GM21619 (cell line): Measurements from ENCODE around the gene FAM221B.

ENCODE experiments used
- ATAC-seq: cut with Tn5 transposase; IDR thresholded peaks from one replicate; pipeline ENCODE4 v1.9.1; 2021; ENCODE audit not compliant: unreplicated experiment

FAM221B gene

DNA sequence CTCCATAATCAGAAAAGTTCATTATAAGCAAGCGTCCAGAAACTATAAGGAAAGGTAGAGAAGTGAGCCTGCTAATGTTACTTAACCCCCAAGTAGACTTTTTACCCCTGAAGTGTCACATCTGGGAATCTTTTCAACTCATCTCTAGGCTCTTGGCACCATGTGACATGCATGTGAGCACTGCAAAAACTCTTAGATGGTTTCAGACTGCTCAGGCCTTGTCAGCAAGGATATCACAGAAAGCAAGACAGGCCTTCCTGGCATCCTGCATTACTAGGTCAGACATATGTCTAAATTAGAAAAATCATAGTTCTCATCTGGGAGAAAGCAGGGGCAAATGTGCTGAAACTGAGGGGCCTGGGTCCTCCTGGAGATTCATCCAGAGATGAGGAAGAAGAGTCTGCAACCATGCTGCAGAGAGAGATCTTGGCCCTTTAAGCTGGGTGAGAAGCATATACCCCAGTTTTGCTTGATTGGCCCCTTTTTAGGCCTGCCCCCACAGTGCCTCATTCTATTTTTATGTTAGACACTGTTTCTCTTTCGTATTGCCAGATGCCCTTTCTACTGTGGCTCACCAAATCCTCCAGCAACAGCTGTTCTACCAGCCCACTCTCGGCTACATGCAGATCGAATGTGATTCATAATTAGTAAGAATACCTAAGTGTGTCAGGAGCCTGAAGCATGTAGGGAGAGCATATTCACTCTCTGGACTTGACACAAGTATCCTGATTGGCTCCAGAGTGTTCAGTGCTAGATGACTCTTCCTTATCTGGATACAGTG, 19.4 kb upstream of the FAM221B start:
- peak; percentile 96 for ATAC-seq

DNA sequence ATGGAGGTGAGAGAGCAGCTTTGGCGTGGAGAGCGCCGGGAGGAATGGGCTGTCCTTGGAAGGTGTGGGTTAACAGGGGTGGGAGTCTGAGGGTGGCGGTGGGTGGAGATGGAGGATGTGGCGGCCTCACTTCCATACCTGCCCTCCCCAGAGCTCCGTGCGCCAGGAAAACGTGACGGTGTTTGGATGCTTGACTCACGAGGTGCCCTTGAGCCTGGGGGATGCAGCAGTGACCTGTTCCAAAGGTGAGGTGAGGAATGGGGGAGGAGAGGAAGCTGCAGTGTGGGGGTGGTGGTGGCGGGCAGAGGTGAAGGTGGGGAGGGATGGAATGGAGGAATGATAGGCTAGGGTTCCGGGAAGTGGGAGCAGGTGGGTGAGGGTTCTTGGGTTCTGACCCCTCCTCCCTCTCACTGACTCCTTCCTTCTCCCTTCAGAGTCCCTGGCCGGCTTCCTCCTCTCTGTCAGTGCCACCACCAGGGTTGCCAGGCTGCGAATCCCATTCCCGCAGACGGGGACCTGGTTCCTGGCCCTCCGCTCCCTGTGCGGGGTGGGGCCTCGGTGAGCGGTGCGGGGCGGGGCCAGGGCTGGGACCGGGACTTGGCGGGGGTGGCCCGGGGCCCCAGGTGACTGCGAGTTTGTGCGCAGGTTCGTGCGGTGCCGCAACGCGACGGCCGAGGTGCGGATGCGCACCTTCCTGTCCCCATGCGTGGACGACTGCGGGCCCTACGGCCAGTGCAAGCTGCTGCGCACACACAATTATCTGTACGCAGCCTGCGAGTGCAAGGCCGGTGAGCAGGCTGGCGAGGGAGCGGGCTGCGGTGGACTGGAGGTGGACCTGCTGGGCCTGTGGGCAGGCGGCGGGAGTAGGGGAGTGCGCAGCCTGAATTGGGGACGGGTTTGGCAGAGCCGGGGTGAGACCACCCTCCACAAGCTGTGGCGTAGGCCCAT, 17.6 kb upstream of the FAM221B start:
- no peak for ATAC-seq

DNA sequence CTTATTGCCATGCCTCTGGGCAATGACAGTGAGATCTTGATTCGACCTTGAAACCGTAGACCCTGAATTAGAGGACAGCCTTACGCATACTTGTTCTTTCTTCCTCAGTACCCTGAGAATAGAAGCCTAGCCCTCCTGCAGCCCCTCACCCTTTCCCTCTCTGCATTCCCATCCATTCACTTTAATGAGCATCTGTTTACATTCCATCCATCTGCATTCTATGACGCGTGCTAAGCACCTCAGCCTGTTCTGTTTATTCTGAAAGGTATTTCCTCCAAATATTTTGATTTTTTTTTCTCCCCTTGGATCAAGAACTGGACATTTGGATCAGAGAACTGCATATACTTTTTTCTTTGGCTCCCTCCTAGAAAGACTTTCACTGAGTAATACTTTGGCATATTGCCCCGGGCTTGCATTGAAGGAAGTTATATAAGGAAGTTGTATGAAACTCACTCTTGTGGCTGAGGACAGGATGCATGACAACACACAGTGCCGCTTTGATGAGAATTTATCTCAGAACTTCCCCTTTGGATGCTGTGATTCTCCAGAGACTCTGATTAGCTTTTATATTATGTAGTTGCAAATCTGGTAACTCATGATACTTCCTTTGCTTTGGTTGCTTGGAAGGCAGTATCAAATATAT, 16.2 kb upstream of the FAM221B start:
- ATAC-seq = no peak

DNA sequence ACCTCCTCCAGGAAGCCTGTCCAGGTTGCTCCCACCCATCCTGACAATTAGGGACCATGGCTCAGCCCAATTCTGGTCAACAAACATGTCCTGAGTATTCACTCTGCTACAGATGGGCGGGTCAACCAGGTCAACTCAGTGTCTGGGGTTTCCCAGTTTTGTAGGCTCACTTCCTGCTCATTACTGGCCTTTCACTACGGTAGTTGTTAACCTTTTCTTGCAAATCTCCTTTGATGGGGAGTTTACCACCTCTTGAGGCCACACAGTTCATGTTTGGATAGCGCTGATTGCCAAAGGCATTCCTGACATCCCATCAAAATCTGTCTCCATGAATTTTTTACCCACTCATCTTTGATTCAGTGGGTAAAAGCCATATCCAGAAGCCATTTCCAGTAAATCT, 14.3 kb upstream of the FAM221B start:
- peak; percentile 59 for ATAC-seq

DNA sequence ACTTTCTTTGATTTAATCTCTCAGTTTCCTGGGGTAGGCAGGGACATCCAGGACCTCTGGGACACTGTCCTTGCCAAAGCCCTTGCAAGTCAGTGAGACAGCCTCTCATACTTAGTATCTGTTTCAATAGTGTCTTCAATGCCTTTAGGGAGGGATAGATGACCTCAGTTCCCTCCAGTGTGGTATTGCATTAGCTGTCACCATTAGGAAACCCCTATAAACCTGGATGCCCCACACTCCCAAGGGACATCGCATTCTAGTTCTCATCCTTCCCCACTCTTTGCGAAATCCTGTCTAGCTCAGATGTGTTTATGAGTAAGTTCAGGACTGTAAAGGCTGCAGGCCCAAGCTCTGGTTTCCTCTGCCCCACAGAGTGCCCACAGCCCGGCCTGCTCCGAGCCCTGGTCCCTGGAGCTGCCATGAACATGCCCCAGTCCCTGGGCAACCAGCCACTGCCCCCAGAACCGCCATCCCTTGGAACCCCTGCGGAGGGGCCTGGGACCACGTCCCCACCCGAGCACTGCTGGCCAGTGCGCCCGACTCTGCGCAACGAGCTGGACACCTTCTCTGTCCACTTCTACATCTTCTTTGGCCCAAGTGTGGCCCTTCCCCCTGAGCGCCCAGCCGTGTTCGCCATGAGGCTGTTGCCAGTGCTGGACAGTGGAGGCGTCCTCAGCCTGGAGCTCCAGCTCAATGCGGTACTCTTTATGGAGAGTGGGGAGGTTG, 13.7 kb upstream of the FAM221B start:
- no peak for ATAC-seq

DNA sequence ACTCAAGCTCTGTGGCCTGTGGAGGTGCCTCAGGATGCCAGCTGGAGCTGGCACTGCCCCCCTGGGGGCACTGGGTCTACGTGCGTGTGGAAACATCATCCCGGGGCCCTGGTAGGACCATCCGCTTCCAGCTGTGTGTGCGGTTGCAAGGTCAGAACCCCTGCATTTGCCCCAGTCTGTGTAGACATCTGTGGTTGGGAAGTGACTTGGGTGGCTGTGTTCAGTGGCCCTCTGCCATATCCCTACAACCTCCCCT, 13.0 kb upstream of the FAM221B start:
- no peak for ATAC-seq

DNA sequence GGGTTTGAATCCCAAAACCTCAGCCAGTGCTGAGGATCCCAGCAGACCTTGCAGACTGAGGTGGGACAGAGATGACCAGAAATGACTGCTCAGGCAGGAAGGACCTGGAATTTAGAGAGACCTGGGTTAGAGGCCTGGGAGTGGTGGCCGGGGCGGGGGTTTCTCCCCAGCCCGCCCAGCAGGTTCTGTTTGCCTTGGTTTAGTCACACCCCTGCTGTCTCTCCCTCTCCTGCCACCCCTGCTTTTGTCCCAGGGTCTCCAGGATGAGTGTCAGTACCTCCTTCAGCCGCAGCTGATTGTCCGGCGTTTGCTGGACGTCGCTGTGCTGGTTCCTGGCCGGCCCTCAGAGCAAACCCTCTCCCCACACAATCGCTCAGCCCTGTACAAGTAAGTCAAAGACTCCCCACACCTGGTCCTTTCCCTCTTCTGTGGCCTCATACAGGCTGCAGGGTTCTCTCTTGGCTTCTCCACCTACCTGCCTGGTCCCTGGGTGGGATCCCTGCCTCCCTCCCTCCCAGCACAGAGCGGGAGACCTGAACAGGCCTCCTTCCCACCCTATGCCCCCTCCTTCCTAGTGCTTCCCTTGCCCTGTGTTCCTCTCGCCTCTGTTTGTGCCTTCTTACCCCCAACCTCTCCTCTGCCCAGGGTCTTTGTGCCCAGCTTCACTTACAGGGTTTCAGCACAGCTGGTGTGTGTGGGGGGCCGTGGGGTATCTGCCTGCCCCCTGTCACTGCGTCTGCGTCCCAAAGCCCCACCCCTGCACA, 12.5 kb upstream of the FAM221B start:
- ATAC-seq = no peak

DNA sequence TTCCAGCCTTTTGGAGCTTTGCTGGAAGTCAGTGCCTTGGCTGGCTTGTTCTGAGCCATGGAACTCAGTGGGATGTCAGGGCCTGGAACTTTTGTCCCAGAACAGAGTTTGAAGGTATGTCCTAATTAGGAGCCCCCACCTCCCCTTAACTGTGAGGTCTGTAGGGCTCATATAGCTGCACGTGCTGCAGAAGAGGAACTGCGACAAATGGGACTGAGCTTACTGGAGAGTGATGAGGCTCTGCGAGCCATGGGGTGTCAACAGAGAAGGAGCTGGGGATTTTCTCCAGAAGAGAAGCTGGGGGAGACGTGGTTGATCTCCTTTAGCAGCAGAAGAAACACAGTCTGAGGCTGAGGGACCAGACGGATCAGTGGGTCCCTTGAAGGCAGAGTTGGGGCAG, 11.4 kb upstream of the FAM221B start:
- ATAC-seq = no peak

DNA sequence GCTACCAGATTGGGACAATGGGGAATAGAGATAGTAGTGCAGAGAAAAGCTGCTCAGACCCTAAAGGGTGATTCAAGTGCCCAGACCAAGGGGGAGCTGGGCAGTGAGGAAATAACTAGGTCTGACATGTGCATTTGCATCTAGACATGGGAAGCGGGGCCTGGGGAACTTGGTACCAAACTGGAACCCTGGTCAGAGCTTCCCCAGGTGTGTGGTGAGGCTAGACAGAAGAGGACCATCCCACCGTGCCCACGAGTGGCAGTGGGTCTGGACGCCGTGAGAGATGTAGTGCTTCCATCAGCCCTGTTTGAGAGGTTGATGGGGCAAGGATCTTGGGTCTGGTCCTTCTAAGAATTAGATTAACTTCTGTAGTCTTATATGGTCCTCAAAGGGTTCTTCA, 8.1 kb upstream of the FAM221B start:
- no peak for ATAC-seq

DNA sequence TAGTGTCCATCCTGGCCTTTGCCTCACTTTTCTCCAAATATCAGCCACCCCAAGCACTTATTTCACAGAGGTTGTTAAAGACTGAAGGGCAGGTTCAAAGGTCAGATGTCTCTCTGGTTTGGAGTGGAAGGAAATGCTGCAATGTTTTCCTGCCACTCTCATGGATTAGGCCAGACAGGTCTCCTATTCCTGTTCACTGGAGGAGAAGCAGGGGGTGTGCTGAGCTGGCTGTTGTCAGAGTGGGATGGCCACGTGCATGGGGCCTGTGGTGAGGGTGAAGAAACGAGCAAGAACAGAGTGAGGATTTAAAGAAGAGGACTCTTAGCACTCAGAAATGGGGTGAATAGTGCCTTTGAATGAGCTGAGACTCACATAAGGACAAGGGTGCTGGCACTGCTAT, 7.2 kb upstream of the FAM221B start:
- ATAC-seq = no peak

DNA sequence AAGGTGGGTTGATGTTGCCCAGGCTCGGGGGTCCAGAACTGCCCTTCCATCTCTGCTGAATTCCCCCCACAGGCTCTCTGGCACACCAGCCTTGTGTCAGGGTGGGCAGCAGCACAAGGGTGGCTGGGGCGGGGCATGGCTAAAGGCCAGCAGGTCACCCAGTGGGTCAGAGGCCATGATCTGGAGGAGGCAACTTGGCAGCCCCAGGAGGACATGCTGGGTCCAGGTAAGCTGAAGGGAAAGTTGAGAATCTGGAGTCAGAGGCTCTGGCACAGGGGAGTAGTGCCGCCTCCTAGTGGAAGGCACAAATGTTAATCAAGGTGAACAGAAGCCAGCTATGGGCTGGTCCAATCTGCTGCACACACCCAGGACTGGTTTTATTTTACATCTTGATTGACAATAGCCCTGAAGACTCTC, 6.7 kb upstream of the FAM221B start:
- no peak for ATAC-seq

DNA sequence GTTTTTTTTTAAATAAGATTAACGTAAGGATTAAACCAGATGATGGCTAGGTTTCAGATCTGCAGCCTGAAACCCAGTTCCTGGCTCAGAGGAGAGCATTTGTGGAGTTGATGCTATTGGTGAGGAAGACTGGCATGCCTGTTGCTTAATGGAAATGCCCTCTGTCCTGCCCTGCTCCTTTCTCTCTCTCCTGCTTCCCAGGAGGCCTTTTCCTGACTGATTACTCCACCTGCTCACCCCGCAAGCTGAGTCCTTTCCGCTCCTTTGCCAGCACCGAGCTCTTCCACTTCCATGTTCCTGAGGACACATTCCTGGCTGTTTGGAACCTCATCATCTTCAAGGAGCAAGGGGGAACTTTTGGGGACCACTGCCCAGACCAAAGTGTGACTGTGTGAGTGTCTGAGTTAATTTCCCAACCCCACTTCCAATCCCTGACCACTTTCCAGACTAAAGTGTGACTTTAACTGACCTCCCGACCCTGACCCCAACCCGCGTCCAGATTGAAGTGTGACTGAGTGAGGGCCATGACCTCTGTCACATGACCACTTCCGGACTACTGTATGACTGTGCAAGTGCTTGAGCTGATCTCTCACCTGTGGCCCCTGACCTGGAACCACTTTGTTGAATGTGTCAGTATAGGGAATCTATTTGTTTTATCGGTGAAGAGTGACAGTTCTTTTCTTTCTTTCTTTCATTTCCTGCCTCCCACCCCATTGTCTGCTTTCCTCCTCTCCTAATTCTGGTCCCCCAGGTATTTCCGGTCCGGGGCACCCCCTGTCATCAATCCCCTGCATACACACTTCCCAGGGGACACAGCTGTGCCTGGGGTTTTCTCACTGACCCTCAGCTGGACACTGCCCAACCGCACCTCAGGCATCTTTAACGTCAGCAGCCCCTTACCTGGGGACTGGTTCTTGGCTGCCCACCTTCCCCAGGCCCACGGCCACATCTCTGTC, 6.0 kb upstream of the FAM221B start:
- no peak for ATAC-seq

DNA sequence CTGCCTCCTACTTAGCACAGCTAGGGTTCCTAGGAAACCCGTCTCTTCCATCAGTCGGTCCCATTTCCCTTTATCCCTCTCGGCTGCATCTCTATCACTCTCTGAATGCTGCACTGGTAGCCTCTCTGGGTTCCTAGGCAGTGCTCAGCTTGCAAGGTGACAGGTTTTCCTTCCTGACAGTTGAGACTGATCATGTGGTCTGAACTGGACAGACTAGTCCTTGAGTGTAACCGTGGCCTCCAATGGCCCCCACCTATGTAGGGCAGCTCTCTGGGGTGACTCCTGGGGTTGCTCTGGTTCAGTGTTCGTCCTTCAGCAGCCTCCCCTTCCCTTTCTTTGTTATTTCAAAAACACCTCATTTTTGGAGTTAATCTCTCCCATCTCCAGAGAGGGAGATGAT, 4.3 kb upstream of the FAM221B start:
- no peak for ATAC-seq

DNA sequence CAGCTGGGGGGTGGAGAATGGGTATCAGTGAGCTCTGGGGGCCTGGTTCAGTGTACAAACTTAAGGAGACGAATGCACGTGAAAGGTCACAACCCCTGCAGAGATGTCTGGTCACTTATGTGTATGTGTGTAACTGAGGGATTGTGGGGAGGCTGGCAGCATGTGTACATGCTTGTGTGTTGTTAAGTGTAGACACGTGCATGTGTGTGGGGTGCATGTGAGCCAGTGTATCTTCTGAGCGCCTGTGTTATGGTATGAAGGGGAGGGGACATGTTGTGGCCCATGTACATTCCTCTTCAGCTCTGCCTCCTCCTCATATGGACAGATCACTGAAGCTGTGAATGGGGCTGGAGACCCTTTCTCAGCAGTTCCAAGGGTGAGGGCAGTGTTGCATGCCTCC, 2.5 kb upstream of the FAM221B start:
- no peak for ATAC-seq

DNA sequence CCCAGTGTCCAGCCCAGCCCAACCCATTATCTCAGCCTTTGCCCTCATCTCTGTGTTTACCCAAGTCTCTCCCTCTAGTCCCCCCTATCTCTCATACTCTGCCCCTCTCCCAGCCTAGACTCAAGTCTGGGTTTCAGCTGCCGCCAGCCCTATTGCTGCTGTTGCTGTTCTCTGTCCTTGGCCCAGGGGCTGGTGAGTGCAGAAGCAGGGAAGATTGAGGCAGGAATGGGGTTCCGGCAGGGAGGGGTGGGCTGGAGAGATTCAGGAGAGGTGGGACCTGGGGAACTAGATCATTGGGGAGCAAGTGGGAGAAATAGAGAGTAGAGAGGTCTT, 1.2 kb upstream of the FAM221B start:
- ATAC-seq = no peak

DNA sequence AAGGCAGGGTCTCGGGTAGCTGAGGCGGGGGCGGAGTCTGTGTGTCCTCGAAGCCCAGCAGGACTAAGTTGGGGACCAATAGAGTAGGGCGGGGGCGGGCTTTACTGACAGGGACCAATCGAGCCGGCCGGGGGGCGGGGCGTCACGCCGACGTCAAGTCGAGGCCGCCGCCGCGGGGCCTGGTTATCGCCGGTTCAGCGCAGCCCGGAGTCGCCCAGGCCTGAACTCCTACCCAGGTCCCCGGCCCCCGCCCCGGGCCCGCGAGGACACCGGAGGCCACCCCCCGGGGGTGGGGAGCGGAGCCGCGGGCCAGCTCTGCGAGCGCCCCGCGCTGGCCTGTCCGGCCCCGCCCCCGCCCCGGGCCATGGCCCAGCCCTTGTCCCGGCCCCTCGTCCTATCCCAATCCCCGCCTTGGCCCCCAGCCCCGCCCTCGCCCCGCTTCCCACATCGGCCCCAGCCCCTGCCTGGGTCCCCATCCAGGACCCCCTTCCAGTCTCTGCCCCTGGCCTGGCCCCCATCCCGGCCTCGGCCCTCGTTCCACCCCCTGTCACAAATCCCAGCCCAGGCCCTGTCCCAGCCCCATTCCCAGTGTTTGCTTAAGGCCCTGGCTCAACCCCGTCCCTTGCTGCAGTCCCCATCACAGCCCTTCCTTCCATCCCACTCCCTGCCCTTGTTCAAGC, 692 bp upstream of the FAM221B start, which contains the start of gene TMEM8B:
TMEM8B (plus strand) TSS at position 145 of the 680 bp plus-strand sequence; CDS start at position 365, 220 bp downstream.
- ATAC-seq = peak; percentile 69

DNA sequence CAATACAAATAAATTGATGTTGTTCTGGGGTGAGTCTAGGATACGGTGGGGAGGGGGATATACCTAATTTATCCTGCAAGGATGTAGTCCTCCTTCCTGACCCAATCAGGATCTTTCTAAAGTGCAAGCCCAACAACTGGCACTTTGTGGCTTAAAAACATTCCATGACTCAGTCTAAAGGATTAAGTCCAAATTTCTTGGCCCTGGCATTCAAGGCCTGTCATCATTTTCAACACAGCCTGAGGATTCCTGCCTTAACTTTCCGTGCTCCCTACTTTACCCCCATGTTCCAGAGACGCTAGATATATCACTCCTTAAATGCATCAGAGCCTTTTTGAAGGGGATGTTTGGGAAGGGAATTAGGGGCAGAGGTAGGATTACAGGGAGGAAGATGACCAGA, 1.0 kb downstream of the FAM221B start:
- no peak for ATAC-seq

DNA sequence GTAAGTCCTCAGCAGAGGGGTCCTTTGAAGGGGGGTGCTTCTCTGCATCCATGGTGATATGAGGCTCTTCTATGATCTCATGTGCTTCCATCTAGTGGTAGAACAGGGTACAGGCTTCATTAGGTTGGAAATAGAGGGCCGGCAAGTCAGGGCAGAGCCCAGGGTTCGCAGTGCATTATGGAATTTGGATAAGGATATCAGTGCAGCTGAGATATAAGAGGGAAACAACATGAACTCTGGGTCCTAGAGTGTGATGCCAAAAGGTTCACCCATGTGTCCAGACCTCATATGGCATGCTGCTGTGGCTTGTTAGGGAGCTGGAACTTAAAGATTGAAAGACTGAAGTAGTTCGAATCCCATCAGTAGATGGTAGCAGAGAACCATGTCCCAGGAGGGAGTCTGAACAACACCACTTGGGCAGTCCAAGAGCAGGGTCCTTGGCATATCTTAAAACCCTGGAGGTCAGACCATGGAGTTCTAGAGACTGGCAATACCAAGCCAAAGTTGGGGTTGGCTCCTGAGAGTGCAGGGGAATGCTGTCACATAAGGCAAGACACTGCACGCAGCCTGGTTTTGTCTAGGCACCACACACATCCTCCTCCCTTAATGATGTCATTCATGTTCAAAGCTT, 2.3 kb downstream of the FAM221B start:
- ATAC-seq = no peak
